GM12891 (cell line): ENCODE measurements around the gene E2F1. TPM values are rescaled to one million over a fixed set of nuclear protein-coding genes. Genes with fewer than 3 reads are reported as not detected.
A peak's percentile ranks its signal among the peaks of the same experiment; 100 is the strongest.

Source experiments
- DNase-seq: peaks from one replicate; pipeline ENCODE4 v3.0.0; 2011; ENCODE audit warnings: low spot score; ENCODE audit not compliant: insufficient read length
- FAIRE-seq: peaks from 2 replicates; lab custom pipeline; 2011; peaks lifted over from hg19 to GRCh38; lab: Jason Lieb, UNC
- PAX5 ChIP-seq: IDR thresholded peaks from 2 replicates; pipeline ENCODE4 v1.6.1; 2011; ENCODE audit warnings: low read length, moderate library complexity, mild to moderate bottlenecking; ENCODE audit not compliant: insufficient read depth, severe bottlenecking
- POLR2A ChIP-seq: IDR thresholded peaks from 2 replicates; pipeline ENCODE4 v1.6.1; 2011; ENCODE audit warnings: low read depth, low read length, control low read depth
- POLR2AphosphoS5 ChIP-seq: IDR thresholded peaks from 2 replicates; pipeline ENCODE4 v1.6.1; 2011; ENCODE audit warnings: low read depth, low read length, control low read depth
- POU2F2 ChIP-seq: IDR thresholded peaks from 2 replicates; pipeline ENCODE4 v1.6.1; 2011; ENCODE audit warnings: low read depth, mild to moderate bottlenecking, control low read depth, low read length, moderate library complexity
- SPI1 ChIP-seq: IDR thresholded peaks from 2 replicates; pipeline ENCODE4 v1.6.1; 2011; ENCODE audit warnings: low read depth, low read length, control low read depth
- TAF1 ChIP-seq: IDR thresholded peaks from 2 replicates; pipeline ENCODE4 v1.6.1; 2011; ENCODE audit warnings: low read depth, low read length, control low read depth
- polyA plus RNA-seq: library from polyadenylated mRNA; unstranded; fragments of >200 nt; gene quantifications from one replicate; pipeline ENCODE4 v1.2.1, GENCODE V29; 2012; ENCODE audit warnings: low read depth, missing spikeins, inconsistent platforms; ENCODE audit not compliant: missing spikeins

The E2F1 gene, protein sequence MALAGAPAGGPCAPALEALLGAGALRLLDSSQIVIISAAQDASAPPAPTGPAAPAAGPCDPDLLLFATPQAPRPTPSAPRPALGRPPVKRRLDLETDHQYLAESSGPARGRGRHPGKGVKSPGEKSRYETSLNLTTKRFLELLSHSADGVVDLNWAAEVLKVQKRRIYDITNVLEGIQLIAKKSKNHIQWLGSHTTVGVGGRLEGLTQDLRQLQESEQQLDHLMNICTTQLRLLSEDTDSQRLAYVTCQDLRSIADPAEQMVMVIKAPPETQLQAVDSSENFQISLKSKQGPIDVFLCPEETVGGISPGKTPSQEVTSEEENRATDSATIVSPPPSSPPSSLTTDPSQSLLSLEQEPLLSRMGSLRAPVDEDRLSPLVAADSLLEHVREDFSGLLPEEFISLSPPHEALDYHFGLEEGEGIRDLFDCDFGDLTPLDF
- 20.6 TPM for polyA plus RNA-seq

DNA sequence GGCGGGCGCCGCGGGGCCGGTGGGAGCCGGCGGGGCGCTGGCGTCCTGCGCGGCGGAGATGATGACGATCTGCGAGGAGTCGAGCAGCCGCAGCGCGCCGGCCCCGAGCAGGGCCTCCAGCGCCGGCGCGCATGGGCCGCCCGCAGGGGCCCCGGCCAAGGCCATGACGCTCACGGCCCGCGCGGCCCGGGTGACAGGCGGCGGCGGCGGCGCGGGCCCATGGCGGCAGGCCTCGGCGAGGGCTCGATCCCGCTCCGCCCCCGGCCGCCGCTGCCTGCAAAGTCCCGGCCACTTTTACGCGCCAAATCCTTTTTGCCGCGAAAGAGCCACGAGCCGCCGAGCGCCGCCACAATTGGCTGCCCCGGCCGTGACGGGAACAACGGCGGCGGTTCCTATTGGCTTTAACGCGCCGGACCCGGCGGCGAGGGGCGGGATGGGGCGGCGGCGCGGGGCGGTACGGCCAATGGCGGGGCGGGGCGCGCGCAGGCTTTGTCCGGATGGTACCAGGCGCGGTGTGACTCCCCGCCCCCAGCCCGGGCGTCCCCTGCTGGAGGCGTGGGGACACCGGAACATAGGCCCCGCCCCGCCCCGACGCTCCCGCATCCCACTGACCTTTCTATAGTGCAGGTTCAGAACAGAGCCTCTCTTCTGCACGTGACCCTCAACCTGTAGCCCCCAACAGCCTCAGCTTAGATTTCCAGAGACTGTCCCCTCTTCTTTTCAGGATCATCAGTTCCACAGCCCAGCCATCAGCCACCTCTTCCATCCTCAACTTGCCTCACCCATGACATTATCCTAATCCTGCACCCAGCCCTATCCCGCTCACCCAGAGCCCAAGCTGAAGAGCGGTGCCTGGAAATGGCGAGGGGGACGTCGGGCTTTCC is at the start of gene E2F1:
Gene E2F1 (minus strand): TSS at position 286 of the 884 bp plus-strand sequence. CDS start 121 bp downstream, at position 165.
- peak; percentile 78 for FAIRE-seq
- no peak for TF ChIP-seq POLR2A
- TF ChIP-seq POLR2AphosphoS5: no peak
- TF ChIP-seq TAF1: no peak
- TF ChIP-seq PAX5: no peak
- no peak for TF ChIP-seq SPI1
- TF ChIP-seq POU2F2: no peak
- DNase-seq: peak; percentile 97

DNA sequence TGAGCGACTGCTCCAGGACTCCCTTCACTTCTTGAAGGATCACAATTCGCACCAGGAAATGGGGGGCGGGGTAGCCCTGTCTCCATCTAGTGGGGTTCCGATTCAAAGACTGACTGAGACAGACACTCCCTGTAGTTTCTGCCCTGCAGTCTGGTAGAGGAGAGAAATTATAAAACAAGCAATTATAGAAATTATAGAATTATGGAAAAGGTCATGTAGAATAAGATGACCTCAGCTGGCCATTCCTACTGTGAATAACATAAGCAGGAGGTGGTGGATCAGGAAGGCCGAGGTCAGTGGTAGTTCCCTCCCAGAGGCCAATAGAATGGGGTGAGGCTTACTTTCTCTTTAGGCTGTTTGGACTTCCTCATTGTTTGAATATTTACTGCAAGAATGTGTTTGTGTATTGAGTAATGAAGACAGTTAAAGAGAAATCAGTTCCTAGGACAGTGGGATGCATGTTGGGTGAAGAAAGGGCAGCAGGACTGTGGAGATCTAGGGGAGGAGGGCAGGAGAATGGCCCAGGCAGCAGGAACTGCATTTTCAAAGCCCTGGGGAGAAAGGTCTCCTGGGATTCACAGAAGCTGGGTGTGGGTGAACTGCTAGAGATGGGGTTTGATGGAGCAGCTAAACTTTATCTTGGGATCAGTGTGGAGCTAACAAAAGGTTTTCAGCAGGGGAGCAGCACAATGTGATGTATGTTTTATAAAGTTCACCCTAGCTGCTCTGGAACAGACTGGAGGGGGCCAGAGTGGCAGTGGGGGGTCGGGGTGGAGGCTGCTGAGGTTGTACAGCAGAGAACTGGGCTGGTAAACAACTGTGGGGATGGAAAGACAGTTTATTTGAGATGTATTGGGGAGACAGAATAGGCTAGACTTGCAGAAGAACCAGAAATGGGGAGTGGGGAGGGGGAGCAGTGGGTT is 47.7 kb upstream of the E2F1 start:
- FAIRE-seq: peak; percentile 20
- DNase-seq: no peak
- TF ChIP-seq SPI1 (peak; percentile 80), TAF1 (no peak), POLR2AphosphoS5 (no peak), POLR2A (peak; percentile 52; the same call in 1 of the 2 replicates), PAX5 (no peak)

DNA sequence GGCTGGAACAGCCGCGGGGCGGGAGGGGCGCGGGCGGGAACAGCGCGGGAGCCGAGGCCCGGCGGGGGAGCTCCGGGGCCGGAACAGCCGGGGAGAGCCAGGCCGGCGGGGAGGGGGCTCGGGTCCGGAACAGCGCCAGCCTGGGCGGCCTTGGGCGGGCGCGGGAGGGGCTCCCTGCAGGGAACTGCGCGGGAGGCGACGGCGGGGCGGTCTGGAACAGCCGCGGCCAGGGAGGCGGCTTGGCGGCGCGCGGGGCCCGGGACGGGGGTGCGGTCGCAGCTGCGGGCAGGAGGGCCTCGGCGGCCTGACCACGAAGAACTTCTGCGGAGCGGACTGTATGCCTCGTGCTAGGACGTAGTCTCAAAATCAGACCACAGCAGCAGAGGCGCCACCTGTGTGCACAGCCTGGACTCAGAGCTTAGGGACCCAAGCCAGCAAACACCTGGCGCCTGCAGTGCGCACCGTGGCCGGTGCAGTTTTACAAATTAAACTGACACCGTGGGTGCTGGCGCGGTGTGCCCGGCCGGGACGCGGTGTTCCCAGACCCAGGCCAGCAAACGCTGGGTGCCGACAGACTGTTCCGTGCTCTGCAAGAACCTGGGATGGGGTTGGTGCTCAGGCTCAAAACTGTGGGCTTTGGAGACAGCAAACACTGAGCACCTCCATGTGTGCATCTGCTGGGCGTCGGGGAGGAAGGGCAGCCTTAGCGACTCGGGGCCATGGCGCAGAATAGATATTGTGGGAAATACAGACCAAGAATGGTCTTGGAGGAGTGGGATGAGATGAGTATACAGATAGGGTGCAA is 46.2 kb upstream of the E2F1 start:
- TF ChIP-seq POLR2A (peak; percentile 25), PAX5 (no peak), POLR2AphosphoS5 (no peak), SPI1 (no peak), TAF1 (0 out of 2 replicates have a peak, but pooled peaks have one; percentile 15), POU2F2 (no peak)
- DNase-seq (peak; percentile 32), FAIRE-seq (peak; percentile 83)

DNA sequence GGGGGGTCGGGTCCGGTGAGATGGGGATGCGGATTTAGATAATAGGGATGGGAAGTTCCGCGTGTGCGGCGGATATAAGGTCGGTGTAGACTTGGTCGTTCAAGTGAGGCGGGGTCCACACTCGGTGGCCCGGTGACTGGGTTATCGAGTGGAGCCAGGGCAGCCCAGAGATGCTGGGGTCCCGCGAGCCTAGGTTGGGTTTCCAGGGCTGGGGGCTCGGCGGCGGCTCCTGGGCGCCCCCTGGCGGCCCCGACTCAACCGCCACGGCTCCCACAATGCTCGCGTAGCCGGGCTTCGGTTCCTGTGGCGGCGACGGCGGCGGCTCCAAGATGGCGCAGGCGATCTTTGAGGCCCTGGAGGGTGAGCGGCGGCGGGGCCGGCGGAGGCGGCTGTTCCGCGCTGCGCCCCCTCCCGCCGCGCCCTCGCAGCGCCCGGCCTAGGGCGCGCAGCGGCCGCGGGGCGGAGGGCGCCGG is 45.5 kb upstream of the E2F1 start, which contains the start of gene ZNF341:
Gene ZNF341 (plus strand): TSS at position 304 of the 473 bp plus-strand sequence. CDS start 26 bp downstream, at position 330.
- FAIRE-seq: no peak
- DNase-seq: peak; percentile 74
- peak; percentile 38 for TF ChIP-seq PAX5
- TF ChIP-seq POU2F2: no peak

DNA sequence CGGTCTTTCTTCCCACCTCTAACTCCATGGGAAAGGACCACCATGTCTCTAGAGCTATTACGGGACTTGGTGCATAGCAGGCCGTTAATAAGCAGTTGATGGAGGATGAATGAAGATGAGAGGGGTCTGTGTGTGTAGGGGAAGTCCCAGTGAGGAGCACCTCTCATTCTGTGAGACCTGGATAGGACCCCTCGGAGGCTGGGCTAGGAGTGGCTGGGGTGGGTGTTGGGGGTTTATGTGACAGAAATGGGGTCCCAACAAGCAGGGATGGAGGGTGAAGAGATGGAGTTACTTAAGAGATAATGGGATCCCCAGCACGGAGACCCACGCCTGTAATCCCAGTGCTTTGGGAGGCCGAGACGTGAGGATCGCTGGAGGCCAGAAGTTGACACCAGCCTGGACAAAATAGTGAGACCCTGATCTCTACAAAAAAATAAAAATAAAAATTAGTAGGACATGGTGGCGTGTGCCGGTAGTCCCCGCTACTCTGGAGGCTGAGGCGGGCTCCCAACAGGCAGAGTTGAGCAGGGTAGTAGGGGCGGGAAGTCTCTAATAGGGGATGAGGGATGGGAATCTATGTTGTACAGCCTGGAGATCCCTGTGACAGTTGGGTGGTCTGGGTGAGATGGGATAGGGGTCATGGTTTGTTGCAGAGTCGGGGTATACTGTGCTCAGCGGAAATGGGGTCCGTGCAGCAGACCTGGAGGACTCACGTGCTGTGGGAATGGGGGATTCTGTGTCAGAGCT is 44.9 kb upstream of the E2F1 start:
- FAIRE-seq (no peak), DNase-seq (no peak)
- TF ChIP-seq SPI1 (no peak), POLR2AphosphoS5 (no peak), POLR2A (no peak), PAX5 (no peak), TAF1 (no peak), POU2F2 (no peak)

DNA sequence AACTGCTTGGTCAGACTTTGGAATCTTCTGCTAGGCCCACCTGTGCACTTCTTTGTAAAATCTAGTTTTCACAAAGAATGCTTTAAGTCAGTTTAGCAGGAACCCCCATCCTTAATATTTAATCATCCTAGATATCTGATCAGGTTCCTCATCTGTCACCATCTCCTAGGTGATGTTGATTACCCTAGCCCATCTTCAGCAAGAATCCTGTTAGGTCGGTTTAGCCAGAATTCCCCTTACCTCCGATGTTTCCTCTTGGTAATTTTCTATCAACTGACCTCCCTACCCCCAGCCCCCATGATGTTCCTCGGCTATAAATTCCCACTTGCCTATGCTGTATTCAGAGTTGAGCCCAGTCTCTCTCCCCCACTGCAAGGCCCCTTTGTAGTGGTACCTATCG is 42.9 kb upstream of the E2F1 start:
- FAIRE-seq (no peak), DNase-seq (no peak)
- TF ChIP-seq SPI1: no peak
- no peak for TF ChIP-seq POU2F2
- TF ChIP-seq TAF1: no peak
- no peak for TF ChIP-seq POLR2AphosphoS5
- TF ChIP-seq POLR2A: no peak
- TF ChIP-seq PAX5: no peak

DNA sequence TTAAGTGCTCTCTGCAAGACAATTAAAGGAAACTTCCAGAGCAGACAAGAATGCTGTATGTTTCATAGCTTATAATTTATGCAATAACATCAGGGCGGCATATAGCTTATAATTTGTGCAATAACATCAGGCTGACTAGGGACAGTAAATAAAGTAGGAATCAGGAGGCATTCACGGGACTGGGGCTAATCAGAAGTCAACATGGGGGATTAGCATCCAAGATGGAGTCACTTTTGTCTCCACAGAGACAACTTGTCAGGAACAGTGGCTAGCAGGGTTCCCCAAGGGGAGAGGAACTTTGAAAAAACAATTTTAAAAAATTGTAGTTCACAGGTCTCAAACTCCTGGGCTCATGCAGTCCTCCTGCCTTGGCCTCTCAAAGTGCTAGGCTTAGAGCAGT is 42.3 kb upstream of the E2F1 start:
- DNase-seq (no peak), FAIRE-seq (no peak)
- no peak for TF ChIP-seq PAX5
- TF ChIP-seq SPI1: no peak
- no peak for TF ChIP-seq POLR2AphosphoS5
- TF ChIP-seq POLR2A: no peak
- no peak for TF ChIP-seq POU2F2
- TF ChIP-seq TAF1: no peak

DNA sequence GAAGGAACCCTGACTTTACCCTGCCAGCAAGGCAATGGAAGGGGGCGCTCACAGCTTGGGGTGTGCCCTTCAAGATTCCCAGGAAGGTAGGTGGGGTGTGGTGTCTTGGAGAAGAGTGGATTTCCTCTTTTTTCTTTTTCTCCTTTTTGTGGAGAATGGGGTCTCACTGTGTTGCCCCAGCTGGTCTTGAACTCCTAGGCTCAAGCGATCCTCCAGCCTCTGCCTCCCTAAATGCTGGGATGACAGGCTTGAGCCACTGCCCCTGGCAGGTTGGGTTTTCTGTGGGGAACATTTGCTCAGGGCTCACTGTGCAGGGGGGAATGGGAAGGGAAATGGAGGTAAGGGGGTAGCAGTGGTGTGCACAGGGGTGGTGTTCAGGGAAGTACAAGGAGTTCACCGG is 41.6 kb upstream of the E2F1 start:
- no peak for FAIRE-seq
- TF ChIP-seq POLR2AphosphoS5: no peak
- DNase-seq: no peak
